Activated CD8-positive, alpha-beta memory T cell treated with anti-CD3 and anti-CD28 coated beads, Interleukin-2, amount 50 U/mL, for 1 hour (primary cell): ENCODE results near the gene SCGN.

Experiments used
- DNase-seq: peaks from one replicate; pipeline ENCODE4 v3.0.0-alpha.2; 2020; ENCODE audit errors: extremely low read depth

The SCGN gene

DNA sequence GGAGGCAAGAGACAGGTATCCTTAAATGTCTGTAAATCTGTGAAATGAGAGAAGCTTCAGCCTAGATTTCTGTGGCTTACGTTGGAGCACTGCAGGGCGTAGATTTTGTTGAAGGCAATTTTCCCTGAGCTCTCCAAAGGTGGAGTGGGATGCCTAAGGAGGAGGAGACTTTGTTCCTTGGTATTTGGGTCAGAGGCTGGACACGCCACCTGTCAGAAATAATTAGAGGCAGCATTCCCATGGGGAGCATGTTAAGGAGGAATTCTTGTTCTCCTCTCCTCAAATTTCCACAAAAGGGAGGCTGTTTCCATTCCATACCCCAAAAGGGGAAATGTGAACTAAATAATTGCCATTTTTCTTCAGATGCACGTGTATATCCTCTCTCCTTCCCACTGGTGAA, 11.1 kb upstream of the SCGN start:
- no peak for DNase-seq

DNA sequence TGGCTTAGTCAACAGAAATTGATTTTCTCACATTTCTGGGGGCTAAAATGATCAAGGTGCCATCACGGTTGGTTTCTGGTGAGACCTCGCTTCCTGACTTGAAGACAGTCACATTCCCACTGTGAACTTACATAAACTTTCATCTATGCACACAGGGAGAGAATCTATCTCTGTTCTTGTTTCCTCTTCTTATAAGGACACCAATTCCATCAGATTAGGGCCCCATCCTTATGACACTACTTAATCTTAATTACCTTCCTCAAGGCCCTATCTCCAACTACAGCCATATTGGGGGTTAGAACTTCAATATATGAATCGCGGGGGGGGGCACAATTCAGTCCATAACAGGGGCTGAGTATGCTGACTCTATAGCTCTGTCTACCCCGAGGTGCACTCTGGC, 10.6 kb upstream of the SCGN start:
- no peak for DNase-seq

DNA sequence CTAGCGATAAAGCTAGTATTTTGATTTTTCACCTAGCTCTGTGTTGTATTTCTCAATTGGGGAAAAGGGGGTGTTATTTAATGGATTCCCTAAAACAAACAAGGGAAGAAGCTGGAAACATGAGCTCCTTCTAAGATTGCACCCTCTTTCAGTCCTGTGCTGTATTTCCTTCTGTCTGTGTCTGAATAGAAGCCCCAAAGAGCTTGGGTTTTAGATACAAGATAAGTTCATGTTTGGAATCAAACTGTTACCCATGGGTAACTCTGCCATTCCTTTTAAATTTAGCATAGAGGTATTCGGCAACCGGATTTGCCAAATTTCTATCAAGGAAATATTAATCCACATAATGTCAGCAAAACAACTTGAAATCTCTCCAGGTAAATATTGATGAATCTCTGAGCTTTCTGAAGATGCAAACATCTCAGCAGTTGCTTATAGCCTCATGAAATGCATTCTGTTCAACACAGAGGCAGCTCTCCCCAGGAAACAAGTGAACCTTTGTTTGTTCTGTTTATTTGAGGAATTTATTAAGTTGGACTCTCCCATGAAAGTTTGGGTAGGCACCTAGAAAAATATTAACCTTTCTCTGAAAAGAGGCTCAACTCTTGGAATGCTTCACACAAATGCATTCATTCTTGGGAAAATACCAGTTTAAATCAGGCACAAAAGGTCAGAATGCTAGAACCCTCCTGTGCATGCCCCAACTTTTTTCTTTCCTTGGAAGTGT, 9.9 kb upstream of the SCGN start:
- no peak for DNase-seq

DNA sequence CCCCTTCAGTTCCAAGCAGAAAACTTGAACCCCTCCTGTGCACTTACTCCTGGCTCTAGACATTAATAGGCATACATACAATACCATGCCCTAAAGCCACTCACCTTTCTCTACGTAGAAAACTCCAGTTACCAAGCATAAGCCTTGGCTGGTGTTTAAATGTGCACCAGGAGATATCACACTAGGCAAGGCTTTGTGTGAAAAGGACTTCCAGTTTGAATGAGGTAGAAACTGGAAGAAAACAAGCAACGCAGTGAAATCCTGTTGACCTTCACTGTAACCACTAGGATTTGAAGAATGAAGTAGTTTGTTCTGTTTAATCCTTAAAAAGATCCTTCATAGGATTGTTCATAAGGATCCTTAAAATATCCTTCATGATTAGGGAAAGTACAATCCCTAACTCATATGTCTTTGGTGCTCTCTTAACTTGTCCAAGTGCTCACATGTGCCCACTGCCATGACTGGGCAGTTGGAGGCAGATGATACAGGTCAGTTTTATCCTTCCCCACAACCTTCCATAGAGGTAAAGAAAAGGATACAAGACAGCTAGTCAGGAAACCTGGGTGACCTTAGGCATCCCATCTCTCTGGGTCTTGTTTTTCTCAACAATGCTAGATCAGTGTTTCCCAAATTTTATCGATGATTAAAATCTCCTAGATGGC, 9.2 kb upstream of the SCGN start:
- DNase-seq: no peak

DNA sequence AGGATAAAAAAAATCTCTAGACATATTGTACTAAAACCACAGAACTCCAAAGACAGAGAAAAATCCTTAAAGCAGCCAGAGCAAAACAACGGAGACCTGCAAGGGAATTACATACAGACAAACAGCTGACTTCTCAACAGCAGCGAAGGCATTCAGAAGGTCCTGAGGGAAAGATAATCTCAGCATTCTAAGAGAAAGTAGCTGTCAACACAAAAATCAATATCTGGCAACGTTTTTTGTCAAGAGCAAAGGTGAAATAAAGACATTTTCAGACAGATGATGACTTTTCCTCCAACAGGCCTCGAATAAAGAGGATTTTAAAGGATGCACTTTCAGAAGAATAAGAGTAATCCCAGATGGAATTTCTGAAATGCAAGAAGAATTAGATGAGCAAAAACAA, 6.1 kb upstream of the SCGN start:
- no peak for DNase-seq

DNA sequence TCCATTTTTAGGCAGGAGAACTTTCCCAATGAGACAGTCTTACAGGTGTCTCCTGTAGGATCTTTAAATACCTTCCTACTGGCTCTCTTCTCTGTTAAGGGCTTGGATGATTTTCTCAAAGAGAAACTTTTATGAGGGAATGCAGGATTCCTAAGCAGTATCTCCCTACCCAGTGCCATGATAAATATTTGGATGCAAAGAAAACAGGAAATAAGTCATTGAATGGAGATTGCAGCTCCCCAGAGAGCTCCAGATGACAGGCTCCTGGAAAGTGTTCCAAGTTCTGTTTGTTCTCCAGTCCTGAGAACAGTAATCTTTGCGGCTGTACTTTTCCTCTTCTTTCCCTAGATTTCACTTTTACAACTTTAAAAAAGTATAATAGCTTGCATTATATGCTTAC, 2.4 kb upstream of the SCGN start:
- no peak for DNase-seq

DNA sequence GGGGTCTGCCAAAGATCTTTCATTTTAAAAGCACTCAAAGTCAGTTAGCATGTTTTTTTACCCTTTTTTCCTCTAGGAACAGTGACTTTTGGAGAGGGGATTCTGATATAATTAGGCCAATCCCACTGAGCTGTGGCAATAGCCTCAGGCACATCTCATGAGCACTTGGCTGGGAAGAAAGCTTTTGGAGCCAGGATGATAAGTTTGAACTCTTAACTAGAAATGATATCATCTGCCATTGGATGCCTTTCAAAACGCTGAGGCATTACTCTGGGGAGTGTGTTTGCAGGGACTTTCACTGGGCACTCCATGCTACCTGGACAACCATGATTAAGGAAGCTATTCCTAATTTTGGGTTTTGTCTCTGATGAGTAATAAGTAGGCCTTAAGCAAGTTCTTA, 3.7 kb downstream of the SCGN start:
- DNase-seq: no peak

DNA sequence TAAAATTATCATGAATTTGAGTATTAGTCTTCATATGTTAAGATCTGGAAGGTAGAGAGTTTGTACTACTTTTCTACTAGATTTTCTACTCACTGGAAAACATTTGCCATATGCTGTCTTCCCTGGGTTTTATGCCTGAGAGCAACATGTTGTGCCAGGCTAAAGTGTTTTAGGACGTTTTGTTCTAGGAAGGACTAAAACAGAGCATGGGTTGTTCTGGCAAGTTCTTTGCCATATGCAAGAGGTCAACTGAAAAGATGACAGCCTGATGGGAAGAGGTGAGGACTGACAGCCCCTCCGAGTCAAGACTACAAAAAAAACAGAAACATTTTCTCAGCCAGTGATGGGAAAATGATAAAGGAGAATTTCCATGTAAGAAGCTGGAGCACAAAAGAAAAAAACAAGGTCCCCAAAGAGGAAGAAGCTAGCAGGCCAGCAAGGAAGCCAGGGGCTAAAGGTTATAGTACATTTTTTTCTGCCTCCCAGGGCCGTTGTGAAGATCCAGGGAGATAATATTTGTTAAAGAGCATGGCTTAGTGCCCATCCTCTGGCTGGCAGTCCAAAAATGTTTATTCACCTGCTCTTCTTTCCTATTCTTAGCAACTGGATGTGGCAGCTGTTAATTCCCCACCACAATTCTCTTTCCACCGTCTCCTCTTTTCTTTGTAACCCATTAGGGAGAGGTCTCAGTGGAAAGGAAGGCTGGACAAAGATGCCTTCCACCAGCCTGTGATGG, 7.8 kb downstream of the SCGN start:
- DNase-seq: no peak

DNA sequence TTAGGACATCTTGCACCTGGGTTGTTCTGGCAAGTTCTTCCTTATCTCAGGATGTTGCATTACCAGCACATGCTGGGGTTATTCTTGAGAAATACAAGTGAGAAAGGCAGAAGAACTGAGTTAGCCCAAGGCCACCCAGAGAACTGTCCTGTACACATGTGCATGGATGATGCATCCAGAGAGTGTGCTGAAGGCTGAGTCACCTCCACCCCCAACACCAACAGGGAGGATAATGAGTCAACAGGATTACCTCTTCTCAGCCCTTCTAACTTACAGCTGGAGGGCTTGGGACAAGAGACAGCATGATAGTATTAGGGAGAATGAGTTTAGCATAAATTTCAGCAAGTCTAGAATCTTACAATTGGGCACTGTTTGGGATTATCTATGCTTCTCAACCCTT, 8.5 kb downstream of the SCGN start:
- no peak for DNase-seq

DNA sequence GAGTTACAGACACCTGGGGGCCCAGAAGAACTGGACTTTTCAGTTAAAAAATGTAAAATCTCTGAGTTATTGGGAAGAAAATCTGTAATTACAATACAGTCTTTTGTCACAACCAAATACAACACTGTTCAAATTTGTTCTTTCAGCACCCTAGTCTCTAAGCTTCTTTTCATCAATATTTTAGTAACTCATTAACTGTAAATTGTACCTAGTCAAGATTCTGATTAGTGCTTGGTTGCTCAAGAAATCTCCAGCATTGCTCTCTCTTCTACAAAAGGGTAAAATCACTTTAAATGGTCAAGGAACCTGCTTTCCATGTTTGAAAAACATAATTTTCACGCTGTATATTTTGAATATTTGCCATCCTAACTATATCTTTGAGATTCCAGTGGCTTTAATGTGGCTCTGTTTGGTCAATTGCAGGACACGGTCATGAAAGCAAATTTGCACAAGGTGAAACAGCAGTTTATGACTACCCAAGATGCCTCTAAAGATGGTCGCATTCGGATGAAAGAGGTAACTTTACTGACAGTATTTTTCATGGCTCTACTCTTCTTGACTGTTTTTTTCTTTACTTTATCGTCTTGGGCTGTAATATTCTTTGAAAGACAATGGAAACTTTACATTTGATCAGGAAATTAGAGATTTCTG, 9.2 kb downstream of the SCGN start:
- no peak for DNase-seq

DNA sequence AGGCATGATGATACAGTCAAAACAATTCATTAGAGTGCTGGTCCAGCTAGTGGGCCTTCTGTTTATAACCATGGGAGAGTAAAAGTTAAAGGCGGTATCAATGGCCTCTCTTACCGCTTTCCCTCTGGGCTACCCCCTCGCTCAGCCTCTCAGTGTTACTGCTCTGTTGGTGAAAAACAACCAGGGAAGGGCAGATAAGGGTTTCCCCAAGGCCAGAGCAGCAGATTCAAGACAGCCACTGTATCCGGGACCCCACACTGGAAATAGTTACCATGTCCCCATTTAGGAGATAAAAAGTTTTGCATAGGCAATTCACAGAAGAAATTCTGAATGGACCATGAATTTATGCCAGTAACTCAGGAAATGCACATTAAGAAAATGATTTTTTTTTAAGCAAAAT, 13.4 kb downstream of the SCGN start:
- DNase-seq: no peak

DNA sequence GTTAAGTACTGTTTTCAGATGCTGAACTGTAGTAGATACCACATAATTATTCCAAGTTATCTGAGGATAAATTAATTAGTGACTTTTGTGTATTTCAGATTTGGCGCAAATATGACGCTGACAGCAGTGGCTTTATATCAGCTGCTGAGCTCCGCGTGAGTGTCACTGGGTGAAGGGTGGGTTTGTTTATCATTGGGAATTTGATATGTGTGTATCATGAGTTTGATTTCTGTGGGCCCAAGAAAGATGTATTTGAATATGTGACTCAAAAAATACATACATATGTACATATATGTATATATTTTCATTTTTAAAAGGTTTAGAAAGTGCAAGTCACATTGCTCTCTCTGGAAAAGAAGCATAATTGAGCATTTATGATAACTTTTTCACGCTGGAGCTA, 17.4 kb downstream of the SCGN start:
- DNase-seq: no peak

DNA sequence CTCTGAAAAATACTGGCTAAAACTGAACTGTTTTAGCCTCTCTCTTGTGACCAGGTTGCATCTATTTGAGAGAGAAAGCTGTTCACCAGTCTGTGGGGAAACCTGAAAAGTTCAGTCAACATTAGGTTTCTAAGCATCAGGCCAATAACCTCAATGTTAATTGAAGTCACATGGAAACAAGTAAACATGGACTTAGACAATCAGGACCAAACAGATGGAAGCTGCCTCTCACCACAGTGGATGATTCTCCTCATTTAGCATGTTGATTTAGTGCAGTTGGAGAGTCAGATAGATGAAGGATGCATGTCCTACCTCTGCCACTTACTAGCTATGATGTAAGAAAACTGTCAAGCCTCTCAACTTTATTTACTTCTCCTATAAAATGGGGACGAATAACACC, 18.2 kb downstream of the SCGN start:
- DNase-seq: no peak

DNA sequence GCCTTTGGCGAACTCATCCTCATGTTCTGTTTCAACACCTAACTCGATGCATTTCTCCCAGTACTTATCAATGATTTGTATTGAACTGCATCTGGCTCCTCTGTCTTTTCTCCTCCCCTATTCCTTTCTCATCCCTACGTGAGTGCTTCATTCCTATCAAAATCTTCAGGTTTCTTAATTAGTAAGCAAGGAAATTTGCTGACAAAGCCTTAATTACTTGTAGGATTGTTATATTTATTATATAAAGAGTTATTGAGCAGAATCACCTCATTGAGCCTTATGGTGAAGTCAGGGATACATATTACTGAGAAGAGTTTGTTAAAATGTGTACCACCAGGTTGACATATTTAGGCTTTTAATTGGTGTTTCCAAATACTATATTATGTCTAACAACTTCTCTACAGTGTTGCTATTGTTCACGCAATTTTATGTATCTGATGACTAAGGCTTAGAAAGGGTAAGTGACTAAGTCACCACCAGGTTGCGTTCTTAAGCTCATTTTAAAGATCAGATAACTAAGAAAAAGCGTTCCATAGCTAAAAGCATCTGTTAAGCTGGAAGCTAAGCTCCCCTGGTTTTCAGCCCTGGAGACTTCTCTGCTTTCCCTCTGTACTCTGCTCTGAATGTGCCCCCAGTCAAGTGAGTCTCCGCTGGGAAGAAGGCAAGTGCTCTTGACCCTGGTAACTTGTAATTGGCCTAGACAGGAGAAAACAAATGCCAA, 18.9 kb downstream of the SCGN start:
- DNase-seq: no peak

DNA sequence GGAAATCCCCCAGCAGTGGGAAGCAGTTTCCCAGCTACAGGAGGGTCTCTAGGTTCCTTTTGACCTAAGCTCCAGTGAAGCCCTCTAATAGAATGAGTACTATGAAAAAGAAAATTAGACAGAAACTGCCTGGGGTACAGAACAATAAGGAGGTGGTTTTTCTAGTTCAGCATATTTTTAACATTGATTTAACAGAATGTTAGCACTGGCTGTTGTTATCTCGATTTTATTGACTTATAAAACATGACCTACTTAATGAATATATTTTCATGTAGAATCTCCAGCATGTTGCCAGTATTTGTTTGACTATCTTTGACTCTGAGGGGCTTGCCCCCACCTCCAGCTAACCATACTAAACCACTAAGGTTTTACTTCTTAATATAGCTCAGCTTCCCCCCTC, 19.6 kb downstream of the SCGN start:
- DNase-seq: no peak

DNA sequence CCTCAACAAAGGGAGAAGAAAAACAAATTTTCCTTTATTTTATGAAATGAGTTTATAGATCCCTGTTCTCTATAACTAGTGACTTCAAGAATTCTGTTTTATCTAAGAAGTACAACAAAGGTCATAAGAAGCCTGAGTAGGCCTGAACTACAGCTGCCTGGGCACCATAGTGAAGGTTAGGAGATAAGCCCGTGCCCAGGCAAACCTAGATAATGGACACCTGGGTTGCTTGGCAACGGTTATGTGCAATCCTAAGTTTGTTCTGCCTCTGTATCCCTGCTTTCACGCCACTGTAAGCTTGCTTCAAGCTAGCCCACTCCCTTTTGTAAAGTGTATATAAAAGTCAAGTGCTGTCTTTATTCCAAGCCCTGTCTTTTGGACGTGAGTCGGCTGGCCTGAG, 23.2 kb downstream of the SCGN start:
- no peak for DNase-seq

DNA sequence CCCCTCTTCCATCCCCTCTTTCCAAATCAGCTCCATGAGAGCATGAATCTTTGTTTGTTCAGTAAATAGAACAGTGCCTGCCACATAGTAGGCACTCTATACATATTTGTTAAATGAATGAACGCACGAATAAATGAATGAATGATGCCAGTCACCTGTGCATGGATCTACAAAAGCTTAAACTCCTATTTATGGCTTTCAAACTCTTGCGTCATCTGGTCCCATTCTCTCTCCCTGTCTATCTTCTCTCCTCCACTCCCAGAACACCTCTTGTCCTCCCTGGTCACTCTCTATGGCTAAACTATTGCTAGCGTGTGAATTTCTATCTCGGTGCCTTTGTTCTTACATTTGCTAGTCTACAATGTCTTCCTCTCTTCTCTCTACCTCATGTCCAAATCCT, 24.8 kb downstream of the SCGN start:
- no peak for DNase-seq

DNA sequence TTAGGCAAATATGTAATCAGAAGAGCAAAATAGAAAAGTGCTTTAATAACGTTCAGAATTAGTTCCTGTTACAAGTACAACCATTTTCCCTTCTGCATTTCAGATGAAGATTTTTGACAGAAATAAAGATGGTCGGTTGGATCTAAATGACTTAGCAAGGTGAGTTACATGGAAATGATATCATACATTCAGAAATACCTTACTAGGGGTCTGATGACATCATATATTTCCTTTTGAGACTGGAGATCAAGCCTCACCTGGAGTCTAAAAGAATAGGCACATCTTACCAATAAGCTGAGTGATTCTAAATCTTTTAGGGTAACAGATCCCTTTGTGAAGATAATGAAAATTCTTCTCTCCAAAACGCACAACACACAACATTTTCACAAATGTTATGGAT, 29.8 kb downstream of the SCGN start:
- DNase-seq: no peak

DNA sequence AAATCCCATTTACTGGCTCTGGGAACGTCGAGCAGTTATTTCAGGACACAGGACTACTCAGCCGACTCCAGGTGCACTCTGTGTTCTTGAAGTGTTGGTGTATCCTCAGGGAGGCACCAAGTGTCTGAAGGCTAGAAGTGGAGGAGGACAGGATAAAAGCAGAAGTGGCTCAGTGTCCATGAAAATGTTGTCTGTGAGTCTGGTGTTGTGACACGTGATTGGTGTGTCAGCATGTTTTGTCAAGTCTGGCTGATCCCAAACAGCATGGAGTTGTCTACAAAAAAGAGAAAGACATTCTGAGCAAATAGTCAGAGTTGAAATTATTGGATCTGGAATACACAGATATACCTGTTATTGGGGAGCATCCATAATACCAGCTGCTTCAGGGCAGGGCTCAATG, 30.3 kb downstream of the SCGN start:
- DNase-seq: no peak

DNA sequence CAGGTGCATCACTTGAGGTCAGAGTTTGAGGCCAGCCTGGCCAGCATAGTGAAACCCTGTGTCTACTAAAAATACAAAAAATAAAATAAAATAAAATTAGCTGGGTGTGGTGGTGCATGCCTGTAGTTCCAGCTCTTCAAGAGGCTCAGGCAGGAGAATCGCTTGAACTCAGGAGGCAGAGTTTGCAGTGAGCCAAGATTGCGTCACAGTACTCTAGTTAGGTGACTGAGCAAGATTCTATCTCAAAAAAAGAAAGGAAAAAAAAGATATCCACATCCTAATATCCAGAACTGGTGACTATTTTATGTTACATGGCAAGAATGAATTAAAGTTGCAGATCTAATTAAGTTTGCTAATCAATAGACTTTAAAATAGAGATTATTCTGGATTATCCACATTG, 32.5 kb downstream of the SCGN start:
- DNase-seq: no peak

DNA sequence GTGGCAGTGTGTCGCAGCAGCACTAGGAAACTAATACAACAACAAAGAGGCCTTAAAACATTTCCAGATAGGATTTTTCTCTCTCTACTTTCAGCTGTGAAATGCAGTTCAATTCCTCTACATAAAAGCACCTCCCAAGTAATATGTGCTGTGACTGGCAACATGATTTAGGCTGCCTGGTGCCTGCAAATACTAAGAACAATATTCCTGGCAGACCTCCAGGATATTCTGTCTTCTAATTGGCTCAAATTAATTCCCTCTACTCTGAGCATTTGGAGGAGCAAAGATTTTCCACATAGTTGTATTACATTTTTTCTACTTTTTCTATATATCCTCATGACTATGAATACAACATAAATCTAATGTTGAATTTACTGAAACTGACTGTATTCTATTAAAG, 33.2 kb downstream of the SCGN start:
- no peak for DNase-seq

DNA sequence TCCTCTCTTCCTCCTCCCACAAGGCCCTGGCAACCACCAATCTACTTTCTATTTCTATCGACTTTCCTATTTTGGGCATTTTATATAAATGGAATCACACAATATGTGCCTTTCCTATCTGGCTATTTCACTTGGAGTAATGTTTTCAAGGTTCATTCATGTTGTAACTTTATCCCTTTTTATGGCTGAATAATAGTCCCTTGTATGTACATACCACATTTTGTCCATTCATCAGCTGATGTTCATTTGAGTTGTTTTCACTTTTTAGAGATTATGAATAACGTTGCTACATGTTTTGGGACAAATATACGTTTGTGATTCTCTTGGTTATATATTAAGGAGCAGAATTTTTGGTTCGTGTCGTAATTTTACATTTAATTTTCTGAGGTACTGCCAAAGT, 33.9 kb downstream of the SCGN start:
- no peak for DNase-seq
